ENCODE results near the gene REM1.
"Not testable (repeated sequence)": the region's sequence is repeated elsewhere in the genome, so short reads cannot be mapped to it uniquely, and the experiment has no call there.

REM1 gene

DNA sequence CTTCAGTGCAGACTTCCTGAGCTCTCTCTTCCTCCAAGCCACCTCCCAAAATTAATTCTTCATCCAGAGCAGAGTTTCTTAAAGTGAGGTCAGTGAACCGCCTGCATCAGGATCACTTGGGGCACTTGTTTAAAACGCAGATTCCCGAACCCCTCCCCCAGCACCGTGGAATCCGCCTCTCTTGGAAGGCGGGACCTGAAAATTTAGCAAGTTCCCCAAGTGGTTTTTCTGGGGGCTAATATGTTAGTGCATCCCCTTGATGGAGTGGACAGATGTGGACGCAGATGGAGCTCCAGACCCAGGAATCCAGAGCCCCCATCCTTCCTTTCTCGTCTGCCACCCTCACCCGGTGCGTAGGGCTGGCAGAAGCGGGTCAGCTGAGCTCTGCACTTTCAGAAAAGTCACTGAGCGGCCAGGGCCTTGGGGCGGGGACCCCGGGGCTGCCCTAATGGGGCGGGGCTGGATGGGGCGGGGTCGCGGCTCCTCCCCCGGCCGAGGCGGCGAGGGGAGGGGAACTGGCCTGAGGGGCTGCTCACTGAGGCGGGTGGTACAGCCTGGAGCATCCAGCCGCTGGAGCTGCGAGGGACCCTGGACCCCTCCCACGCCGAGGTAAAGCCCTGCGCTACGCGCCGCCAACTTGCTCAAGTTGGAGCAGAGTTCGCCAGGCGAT, at the start of gene REM1, which contains the start of gene DEFB124:
TSS of gene REM1 (plus strand) at position 531 of the 670 bp plus-strand sequence. CDS start 1,158 bp downstream, outside the sequence.
TSS of gene DEFB124 (minus strand) at position 370 of the 670 bp plus-strand sequence. CDS start 2,114 bp downstream, outside the sequence.
- DNase-seq (ENCODE audit: low read depth) = no peak

DNA sequence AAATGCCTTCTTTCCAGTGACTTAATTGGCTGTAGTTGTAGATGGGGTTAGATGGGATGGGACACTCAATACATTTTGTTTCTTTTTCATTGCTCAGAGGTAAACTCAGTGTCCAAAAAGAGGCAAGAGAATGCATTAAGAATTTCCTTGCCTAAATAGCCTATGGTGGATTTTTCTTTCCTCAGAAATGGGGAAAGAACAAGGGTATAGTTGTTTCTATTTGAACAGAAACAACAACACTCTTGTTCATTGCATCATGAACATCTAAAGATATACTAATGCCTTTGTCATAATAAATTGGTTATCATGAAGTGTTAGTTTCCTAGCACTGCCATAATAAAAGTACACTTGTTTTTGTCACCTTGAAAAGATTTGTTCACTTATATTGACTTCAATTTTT, 49.3 kb upstream of the REM1 start:
- DNase-seq (ENCODE audit: low read depth) = no peak

- not testable (repeated sequence) for DNase-seq (ENCODE audit: low read depth)
Measured at GRCh38 chr20:31426891-31427551, 48.1 kb upstream of the REM1 start.

DNA sequence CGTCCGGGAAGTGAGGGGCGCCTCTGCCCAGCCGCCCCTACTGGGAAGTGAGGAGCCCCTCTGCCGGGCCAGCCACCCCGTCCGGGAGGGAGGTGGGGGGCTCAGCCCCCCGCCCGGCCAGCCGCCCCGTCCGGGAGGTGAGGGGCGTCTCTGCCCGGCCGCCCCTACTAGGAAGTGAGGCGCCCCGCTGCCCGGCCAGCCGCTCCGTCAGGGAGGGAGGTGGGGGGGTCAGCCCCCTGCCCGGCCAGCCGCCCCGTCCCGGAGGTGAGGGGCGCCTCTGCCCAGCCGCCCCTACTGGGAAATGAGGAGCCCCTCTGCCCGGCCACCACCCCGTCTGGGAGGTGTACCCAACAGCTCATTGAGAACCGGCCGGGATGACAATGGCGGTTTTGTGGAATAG, 47.5 kb upstream of the REM1 start:
- DNase-seq (ENCODE audit: low read depth) = not testable (repeated sequence)

- DNase-seq (ENCODE audit: low read depth) = no peak
Measured at GRCh38 chr20:31430568-31431115, 44.4 kb upstream of the REM1 start.

DNA sequence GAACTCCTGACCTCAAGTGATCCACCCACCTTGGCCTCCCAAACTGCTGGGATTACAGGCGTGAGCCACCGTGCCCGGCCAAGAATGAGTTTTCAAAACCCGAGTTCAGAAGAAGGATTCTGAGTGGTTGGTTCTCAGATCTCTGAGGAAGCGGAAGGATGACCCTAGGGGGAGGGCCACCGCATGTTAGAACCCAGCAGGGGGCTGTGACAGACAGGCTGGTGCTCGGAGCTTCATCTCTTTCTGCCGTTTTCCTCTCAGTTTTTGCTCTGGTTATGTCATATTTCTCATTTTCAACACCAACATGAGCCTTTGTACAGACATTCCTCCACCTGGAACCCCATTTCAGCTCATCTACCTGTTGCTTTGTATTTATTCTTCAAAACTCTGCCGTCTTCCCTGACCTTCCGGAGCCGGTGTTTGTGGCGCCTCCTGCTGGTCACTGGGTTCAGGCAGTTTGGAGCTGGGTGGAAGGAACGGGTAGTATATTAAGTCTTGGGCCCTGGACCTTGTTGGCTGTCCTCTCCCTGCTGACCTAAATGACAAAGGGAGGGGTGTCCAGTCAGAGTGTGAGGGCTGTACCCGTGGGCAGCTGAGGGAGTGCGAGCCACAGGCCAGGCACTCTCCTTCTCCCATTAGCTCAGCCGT, 35.0 kb upstream of the REM1 start, which contains the start of gene DEFB123:
TSS of gene DEFB123 (plus strand) at position 621 of the 648 bp plus-strand sequence. CDS start 67 bp downstream, outside the sequence.
- no peak for DNase-seq (ENCODE audit: low read depth)

- DNase-seq (ENCODE audit: low read depth) = no peak
Measured at GRCh38 chr20:31446084-31446819, 28.8 kb upstream of the REM1 start.

- DNase-seq (ENCODE audit: low read depth) = no peak
Measured at GRCh38 chr20:31449511-31450414, 25.3 kb upstream of the REM1 start.

DNA sequence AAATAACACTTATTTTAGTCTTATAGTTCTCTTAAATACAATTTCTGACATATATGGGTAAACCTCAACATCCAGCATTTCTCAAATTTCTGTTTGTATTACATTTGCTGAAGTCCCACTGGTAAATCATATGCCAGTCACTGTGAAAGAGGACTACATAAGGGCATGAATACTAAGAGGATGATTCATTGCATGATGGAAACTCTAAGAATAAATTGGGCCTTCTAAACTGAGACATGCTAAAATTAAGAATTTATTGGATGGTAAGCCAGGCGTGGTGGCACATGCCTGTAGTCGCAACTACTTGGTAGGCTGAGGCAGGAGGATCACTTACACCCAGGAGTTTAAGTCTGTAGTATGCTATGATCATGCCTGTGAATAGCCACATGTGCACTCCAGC, 22.5 kb upstream of the REM1 start:
- DNase-seq (ENCODE audit: low read depth) = no peak

DNA sequence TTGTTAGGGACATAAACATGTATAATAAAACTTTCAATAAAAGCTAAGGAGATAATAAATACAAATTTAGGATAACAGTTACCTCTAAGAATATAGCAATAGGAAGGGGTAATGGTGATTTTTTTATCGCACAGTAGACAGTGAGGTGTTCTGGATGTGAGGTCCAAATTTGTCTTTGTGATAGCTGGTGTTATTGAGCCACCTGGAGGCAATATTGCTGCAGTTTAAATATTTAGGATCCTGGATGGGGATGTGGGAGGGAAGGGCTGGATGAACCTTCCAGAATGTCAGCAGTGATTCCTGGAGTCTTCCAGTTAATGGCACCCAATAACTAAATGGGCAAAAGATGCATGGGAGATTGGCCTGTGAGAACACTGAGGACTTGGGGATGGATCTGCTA, 20.7 kb upstream of the REM1 start:
- no peak for DNase-seq (ENCODE audit: low read depth)

GRCh38 chr20:31470946-31471345, 4.1 kb upstream of the REM1 start:
- DNase-seq (ENCODE audit: low read depth) = not testable (repeated sequence)

GRCh38 chr20:31472395-31473330, 2.4 kb upstream of the REM1 start:
- DNase-seq (ENCODE audit: low read depth) = no peak

- DNase-seq (ENCODE audit: low read depth) = no peak
Measured at GRCh38 chr20:31473331-31474096, 1.6 kb upstream of the REM1 start.

GRCh38 chr20:31474097-31474436, 1.0 kb upstream of the REM1 start:
- DNase-seq (ENCODE audit: low read depth) = no peak

- DNase-seq (ENCODE audit: low read depth) = no peak
Measured at GRCh38 chr20:31475472-31476293, 595 bp downstream of the REM1 start.

- DNase-seq (ENCODE audit: low read depth) = no peak
Measured at GRCh38 chr20:31476294-31476585, 1.2 kb downstream of the REM1 start.

DNA sequence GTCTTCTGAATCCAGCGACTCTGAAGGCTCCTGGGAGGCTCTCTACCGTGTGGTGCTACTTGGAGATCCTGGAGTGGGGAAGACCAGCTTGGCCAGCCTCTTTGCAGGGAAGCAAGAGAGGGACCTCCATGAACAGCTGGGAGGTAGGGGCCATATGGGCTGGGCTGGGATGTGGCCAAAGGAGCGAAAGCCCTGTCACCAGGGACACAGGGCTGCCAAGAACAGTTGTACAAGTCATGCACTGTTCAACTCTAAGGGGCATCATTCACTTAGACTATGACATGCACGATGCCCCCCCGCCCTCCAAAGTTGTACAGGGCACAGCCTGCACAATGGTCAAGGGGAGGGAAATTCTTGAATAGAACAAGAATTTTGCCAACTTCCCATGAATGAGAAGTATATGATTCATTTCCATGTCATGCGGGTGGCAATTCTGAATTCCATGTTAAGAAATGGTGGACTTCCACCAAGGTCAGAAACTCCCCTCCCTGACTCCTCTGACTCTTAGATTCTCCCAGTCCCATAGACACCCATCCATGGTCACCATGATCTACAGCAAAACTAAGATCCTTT, 1.6 kb downstream of the REM1 start:
- DNase-seq (ENCODE audit: low read depth) = no peak

- DNase-seq (ENCODE audit: low read depth) = no peak
Measured at GRCh38 chr20:31484001-31484400, 8.9 kb downstream of the REM1 start.
